Inflammatory macrophage treated with lipopolysaccharide for 1 hour (primary cell): ENCODE measurements around the gene RFX8.
"Not testable (repeated sequence)": the region's sequence is repeated elsewhere in the genome, so short reads cannot be mapped to it uniquely, and the experiment has no call there.

Source experiments
- DNase-seq, 2 donors: peaks; one replicate each; pipeline ENCODE4 v3.0.0-alpha.2; 2020 to 2022

Gene RFX8

DNA sequence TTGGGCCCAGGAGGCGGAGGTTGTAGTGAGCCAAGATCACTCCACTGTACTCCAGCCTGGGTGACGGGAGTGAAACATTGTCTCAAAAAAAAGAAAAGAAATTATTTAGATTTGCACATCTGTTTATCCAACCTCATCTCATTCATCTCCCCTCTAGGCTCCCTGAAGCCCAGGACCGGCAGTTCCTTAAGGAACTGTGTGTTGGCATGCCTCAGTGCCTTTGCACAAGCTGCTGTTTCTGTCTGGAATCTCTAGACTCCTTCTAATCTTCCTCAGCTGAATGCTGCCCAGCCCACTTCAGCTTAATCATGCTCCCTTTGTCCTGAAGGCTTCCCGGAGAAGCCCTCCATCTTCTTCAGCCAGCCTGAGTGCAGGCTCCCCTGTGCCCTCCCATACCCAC lies 10.9 kb upstream of the RFX8 start:
- DNase-seq: no peak

- no peak for DNase-seq
Observed at GRCh38 chr2:101480764-101481163, 5.9 kb upstream of the RFX8 start.

DNA sequence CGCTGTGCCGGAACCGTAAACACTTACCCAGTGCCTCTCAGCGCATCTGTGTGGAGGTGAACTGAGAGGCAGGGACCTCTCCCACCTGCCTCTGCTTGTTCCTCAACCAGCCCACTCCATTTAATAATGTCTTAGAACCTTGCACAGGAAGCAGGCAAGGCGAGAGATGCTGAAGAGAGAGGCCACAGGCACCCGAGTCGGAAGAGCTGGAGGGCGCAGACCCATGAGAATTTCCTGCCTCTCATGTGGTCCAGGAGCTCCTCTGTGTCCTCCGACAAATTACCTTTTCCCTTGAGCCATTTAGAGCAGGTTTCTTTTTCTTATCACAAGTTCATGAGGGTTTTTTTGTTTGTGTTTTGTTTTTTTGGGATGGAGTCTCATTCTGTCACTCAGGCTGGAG lies 4.9 kb upstream of the RFX8 start:
- DNase-seq: no peak

GRCh38 chr2:101479328-101479727 lies 4.4 kb upstream of the RFX8 start:
- DNase-seq: peak in 1 of 2 donors; percentile 26

GRCh38 chr2:101478181-101479001 lies 3.5 kb upstream of the RFX8 start:
- no peak for DNase-seq

DNA sequence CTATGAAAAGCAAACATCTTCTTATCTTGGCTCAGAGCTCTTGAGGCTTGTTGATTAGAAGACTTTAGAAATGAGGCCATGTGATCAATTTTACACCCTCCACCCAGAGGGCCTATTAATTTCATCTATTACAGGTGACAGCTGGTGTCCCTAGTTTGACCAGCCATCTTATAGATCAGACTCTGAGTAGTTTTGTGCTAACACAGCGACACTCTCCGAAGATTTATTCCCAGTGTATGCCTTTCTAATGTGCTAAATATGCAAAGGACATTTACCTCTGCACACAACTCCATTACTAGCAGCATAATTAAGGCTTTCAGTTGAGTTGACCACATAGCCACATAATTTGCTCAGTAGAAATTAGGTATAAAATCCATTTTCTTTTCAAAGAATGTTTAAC lies 2.6 kb upstream of the RFX8 start:
- DNase-seq: no peak

DNA sequence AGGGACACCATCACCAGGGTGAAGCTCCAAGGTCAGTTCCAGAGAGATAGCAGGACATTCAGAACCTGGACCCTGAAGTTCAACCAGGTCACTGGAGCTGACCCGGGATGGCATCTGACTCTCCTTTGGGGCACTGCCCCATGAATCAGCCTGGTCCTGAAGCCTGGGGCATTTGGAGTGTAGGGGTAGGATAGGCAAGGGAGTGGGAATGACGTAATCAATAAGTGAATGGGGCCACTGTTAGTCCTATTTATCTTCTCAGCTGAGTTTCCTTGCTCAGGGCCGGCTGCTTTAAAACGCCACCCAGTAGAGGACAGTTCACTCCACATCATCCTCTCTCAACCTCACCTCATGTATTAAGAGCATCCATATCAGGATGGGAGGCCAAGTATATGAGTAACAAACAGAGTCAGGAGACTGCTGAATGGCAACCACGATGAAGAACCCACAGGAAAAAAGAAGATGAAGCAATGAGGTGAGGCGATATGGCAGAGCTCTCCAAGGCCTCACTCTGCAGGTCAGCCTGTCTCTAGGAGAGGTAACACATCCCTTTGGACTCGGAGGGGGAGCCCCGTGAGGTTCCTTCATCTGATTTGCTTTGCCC lies 1.8 kb upstream of the RFX8 start:
- DNase-seq: no peak

DNA sequence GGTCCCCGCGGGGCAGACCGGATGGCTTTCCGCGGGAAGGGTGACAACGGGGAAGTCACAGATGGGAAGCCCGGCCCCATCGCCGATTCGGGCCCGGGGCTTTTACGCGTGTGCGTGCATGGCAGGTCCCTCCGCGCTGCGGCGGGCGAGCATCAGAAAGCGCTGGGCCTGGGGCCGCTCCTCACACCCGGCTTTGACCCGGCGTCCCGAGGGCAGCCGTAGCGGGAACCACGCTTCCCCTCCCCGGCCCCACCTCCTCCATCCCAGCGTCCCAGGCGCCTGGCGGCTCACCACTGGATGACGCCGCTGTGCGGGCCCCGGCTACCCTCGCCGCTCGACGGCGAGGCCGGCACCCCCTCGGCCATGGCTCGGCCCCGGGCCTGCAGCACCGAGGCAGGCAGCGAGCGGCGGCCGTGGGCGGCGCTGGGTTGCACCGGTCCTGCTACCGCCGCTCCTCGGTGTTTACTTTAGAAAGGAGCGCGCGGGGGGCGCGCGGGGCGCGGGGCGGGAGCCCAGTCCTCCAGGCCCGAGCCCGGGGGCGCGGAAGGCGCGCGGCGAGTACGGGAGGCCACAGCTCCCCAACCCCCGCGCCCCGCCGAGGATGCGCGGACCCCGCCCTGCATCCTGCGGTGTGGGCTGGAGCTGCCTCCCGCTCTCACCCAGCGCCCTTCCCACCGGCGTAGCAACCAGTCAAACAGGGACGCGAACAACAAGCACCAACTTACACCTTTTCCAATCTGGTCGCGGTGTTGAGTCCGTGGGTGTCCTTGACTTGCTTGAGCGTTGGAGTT lies 806 bp downstream of the RFX8 start:
- peak; percentile 19 to 32 for DNase-seq

GRCh38 chr2:101473591-101473910 lies 1.4 kb downstream of the RFX8 start:
- no peak for DNase-seq

GRCh38 chr2:101469863-101470262 lies 5.0 kb downstream of the RFX8 start:
- DNase-seq: no peak

- no peak for DNase-seq
Observed at GRCh38 chr2:101467306-101467705, 7.6 kb downstream of the RFX8 start.

GRCh38 chr2:101466426-101466825 lies 8.5 kb downstream of the RFX8 start:
- peak; percentile 53 to 54 for DNase-seq

GRCh38 chr2:101464841-101465240 lies 10.1 kb downstream of the RFX8 start:
- peak in 1 of 2 donors; percentile 36 for DNase-seq

GRCh38 chr2:101463911-101464641 lies 10.8 kb downstream of the RFX8 start:
- peak; percentile 76 to 96 for DNase-seq

- no peak for DNase-seq
Observed at GRCh38 chr2:101463421-101463820, 11.5 kb downstream of the RFX8 start.

DNA sequence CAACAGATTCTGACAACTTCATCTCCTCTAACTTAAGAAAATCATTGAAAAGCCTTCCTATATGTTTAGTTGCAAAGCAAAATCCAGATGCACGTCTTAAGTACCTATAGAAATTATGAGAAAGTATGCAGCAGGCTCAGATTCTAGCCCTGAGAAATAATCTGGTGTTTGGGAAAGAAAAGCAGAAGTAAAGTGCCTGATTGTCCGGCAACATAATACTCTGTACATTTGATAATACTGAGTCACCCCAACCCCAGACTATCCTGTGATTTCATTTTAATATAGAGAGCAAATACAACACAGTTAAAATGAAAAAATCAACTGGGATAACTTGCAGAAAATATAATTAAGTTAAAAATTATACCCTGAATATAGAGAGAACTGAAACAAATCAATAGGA lies 13.5 kb downstream of the RFX8 start:
- peak; percentile 58 to 61 for DNase-seq

- not testable (repeated sequence) for DNase-seq
Observed at GRCh38 chr2:101454408-101454807, 20.5 kb downstream of the RFX8 start.

DNA sequence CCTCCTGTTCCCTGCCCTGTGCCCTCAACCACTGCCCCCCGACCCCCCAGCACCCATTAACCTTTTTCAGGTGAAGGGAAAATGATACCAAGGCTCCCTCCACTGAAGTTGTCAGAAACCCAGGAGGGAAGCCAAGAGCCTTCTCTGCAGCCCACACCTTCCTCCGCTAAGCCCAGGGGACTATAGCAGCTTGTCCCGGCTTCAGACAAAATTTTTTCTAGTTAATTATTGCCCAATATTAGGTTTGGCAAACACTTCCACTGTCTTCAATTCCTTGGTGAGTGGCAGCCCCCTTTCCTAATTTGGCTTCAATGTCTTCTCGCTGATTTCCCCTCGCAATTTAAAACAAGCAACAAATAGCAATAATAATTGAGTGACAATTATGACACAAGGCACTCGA lies 23.9 kb downstream of the RFX8 start:
- no peak for DNase-seq

DNA sequence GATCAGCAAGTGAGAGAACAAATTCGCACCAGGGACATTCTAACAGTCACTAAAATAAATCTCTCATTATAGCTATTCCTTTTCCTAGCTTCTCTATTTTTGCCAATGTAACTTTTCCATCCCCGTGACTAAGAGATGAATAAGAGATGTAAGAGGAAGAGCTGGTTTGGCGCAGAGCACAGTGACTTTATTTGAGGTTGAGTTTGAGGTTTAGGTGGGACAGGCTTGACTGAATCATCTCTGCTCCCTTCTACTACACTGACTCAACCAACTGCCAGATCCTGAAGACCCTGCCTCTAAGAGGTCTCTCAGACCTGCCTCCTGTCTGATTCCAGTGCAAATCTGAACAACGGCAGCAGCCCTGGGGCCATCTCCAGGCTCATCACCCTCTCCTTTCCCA lies 28.0 kb downstream of the RFX8 start:
- peak; percentile 65 to 68 for DNase-seq

DNA sequence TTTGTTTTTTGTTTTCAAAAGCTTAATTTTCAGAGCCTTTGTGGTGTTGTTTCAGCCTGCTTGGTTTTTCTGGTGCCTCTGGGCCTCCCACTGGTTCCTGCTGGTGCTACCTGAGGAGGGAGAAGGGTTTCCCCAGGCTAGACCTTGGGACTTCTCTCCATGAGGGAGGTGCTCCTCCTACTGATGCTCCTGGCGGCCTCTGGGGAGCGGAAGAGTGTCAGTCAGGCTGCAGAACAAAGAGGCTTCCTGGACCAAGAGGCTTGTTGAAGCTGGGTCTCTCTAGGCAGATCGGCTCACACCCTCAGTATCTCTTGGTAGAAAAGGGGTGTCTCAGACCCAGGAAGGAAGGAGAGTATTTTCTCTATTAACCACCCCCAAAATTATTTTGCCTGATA lies 32.2 kb downstream of the RFX8 start:
- DNase-seq: no peak

DNA sequence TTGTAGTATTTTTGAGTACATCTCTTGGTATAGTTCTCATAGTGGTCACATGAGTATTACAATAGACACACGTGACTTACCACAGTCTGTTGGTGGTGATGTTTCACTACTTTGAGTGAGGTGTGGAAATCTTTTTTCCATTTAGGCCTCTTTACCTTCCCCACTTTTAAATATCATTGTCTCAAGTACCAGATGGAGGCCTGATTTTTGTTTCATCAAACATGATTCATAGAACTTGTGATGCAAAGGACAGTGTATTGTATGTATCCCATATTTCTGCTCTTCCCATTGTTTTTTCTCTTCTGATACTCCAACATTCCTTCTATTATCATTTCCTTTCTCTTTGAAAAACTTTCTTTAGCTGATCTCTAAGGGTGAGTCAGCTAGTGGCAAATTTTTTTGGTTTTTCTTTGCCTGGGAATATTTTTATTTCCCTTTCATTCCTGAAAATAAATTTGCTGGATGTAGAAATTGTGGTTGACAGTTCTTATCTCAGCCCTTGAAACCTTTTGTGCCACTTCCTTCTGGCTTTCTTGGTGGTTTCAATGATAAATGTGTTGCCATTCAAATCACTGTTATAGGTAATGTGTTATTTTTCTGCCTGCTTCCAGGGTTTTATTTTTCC lies 32.8 kb downstream of the RFX8 start:
- peak; percentile 30 to 51 for DNase-seq

GRCh38 chr2:101440127-101440738 lies 34.7 kb downstream of the RFX8 start:
- no peak for DNase-seq
